Suppressor macrophage treated with lipopolysaccharide for 4 hours (primary cell): ENCODE data around the gene SDS.

Experiments used
- DNase-seq: peaks from one replicate; pipeline ENCODE4 v3.0.0-alpha.2; 2020

The SDS gene

GRCh38 chr12:113403435-113404415 lies at the start of gene SDS:
TSS of gene SDS (minus strand) at chr12:113403887. CDS start at chr12:113399708, 4,179 bp downstream.
- peak; percentile 90 for DNase-seq

GRCh38 chr12:113453330-113453729 lies 49.6 kb upstream of the SDS start:
- DNase-seq, result no peak

- no peak for DNase-seq
These were observed 48.8 kb upstream of the SDS start for GRCh38 chr12:113452458-113452857.

- no peak for DNase-seq
These were observed 46.2 kb upstream of the SDS start for GRCh38 chr12:113449839-113450238.

- DNase-seq, result no peak
These were observed 45.6 kb upstream of the SDS start for GRCh38 chr12:113449299-113449698.

- DNase-seq, result no peak
These were observed 45.2 kb upstream of the SDS start for GRCh38 chr12:113448873-113449272.

GRCh38 chr12:113445544-113446171 lies 42.0 kb upstream of the SDS start:
- DNase-seq, result peak; percentile 82

GRCh38 chr12:113443030-113443539 lies 39.4 kb upstream of the SDS start:
- no peak for DNase-seq

GRCh38 chr12:113440947-113441782 lies 37.5 kb upstream of the SDS start:
- DNase-seq, result no peak

- no peak for DNase-seq
These were observed 36.6 kb upstream of the SDS start for GRCh38 chr12:113440336-113440735.

- DNase-seq, result peak; percentile 54
These were observed 35.9 kb upstream of the SDS start for GRCh38 chr12:113439606-113440030.

- no peak for DNase-seq
These were observed 35.6 kb upstream of the SDS start for GRCh38 chr12:113439301-113439597.

- no peak for DNase-seq
These were observed 35.0 kb upstream of the SDS start for GRCh38 chr12:113438523-113439300.

- no peak for DNase-seq
These were observed 34.0 kb upstream of the SDS start for GRCh38 chr12:113437729-113438100.

- DNase-seq, result no peak
These were observed 33.5 kb upstream of the SDS start for GRCh38 chr12:113436993-113437728.

- DNase-seq, result no peak
These were observed 32.9 kb upstream of the SDS start for GRCh38 chr12:113436586-113436985.

- DNase-seq, result no peak
These were observed 31.7 kb upstream of the SDS start for GRCh38 chr12:113435367-113435766.

- no peak for DNase-seq
These were observed 29.3 kb upstream of the SDS start for GRCh38 chr12:113432986-113433385.

GRCh38 chr12:113428482-113428881 lies 24.8 kb upstream of the SDS start:
- no peak for DNase-seq

GRCh38 chr12:113427882-113428281 lies 24.2 kb upstream of the SDS start:
- DNase-seq, result no peak

- peak; percentile 27 for DNase-seq
These were observed 22.3 kb upstream of the SDS start for GRCh38 chr12:113425960-113426453.
